ENCODE measurements around the gene SIL1.

- TF ChIP-seq CTCF (conservative IDR thresholded peaks at IDR 0.05; ENCODE audit: low read depth, low read length) (no peak), RAD21 (IDR thresholded peaks at IDR 0.05; ENCODE audit: low read length) (no peak), SMC3 (IDR thresholded peaks at IDR 0.05; ENCODE audit: low read depth, low read length) (no peak), FOS (IDR thresholded peaks at IDR 0.05; ENCODE audit: low read depth, low read length) (no peak), POLR2A (IDR thresholded peaks at IDR 0.05; ENCODE audit: low read depth, low read length) (no peak), MAFK (IDR thresholded peaks at IDR 0.05; ENCODE audit: low read depth, low read length) (no peak), RCOR1 (IDR thresholded peaks at IDR 0.05; ENCODE audit: insufficient replicate concordance, low read length) (no peak), USF2 (IDR thresholded peaks at IDR 0.05; ENCODE audit: low read depth, low read length) (no peak), NFE2L2 (IDR thresholded peaks at IDR 0.05; ENCODE audit: low read depth, low read length) (no peak), RFX5 (IDR thresholded peaks at IDR 0.05; ENCODE audit: low read depth, low read length) (no peak), CEBPB (IDR thresholded peaks at IDR 0.05; ENCODE audit: low read depth, low read length) (no peak)
These were observed 296.5 kb downstream of the SIL1 start for GRCh38 chr5:138901716-138902115.
